Loucy (cell line): ENCODE measurements around the gene CNN2.

Source experiments
- H2AFZ ChIP-seq: fragments of 200-600 bp; sonication (generic); 2 replicates; pipeline ENCODE4 v1.6.0; 2016; ENCODE audit warnings: antibody characterized with exemption, mild to moderate bottlenecking, low read length, moderate library complexity
- H3F3A ChIP-seq: fragments of 200-600 bp; 2 replicates; pipeline ENCODE4 v1.6.0; 2016; ENCODE audit warnings: antibody characterized with exemption, low read depth, mild to moderate bottlenecking
- H3K27me3 ChIP-seq: fragments of 200-600 bp; sonication (generic); 2 replicates; pipeline ENCODE4 v1.6.1; 2014; ENCODE audit warnings: low read length, mild to moderate bottlenecking; ENCODE audit not compliant: insufficient read depth, poor library complexity, severe bottlenecking
- H3K36me3 ChIP-seq: fragments of 200-600 bp; sonication (generic); 2 replicates; pipeline ENCODE4 v1.6.1; 2016; ENCODE audit warnings: low read length; ENCODE audit not compliant: insufficient read depth
- H3K4me1 ChIP-seq: fragments of 200-600 bp; sonication (generic); 2 replicates; pipeline ENCODE4 v1.5.1; 2014; ENCODE audit warnings: low read length, mild to moderate bottlenecking; ENCODE audit not compliant: insufficient read depth, poor library complexity, severe bottlenecking
- H3K4me2 ChIP-seq: fragments of 200-600 bp; sonication (generic); 2 replicates; pipeline ENCODE4 v1.6.0; 2014; ENCODE audit warnings: antibody characterized with exemption, low read length, low read depth, mild to moderate bottlenecking; ENCODE audit not compliant: poor library complexity, severe bottlenecking
- H3K4me3 ChIP-seq: fragments of 200-600 bp; sonication (generic); 2 replicates; pipeline ENCODE4 v1.5.1; 2014; ENCODE audit warnings: low read length, mild to moderate bottlenecking, mixed read lengths; ENCODE audit not compliant: poor library complexity, severe bottlenecking
- H3K79me2 ChIP-seq: fragments of 200-600 bp; sonication (generic); 2 replicates; pipeline ENCODE4 v1.6.1; 2014; ENCODE audit warnings: low read length; ENCODE audit not compliant: insufficient read depth
- H3K9ac ChIP-seq: fragments of 200-600 bp; sonication (generic); 2 replicates; pipeline ENCODE4 v1.6.0; 2014; ENCODE audit warnings: mild to moderate bottlenecking, low read depth, low read length, moderate library complexity; ENCODE audit not compliant: poor library complexity, severe bottlenecking
- H3K9me2 ChIP-seq: fragments of 200-600 bp; sonication (generic); replicated peaks from 2 replicates; pipeline ENCODE4 v1.6.1; 2016; ENCODE audit warnings: low read depth, low read length, mixed read lengths
- H3K9me3 ChIP-seq: fragments of 200-600 bp; sonication (generic); 2 replicates; pipeline ENCODE4 v1.6.1; 2014; ENCODE audit warnings: mild to moderate bottlenecking, antibody characterized with exemption, low read length, low read depth; ENCODE audit not compliant: insufficient read depth
- H4K20me1 ChIP-seq: fragments of 200-600 bp; sonication (generic); 2 replicates; pipeline ENCODE4 v1.6.0; 2014; ENCODE audit warnings: antibody characterized with exemption, low read length, mild to moderate bottlenecking; ENCODE audit not compliant: insufficient read depth, poor library complexity, severe bottlenecking
- CTCF ChIP-seq: fragments of 200-600 bp; sonication (generic); conservative IDR thresholded peaks from 2 replicates; pipeline ENCODE4 v1.5.1; 2014; ENCODE audit warnings: mild to moderate bottlenecking, antibody characterized with exemption, low read length
- EZH2phosphoT487 ChIP-seq: fragments of 200-600 bp; IDR thresholded peaks from 2 replicates; pipeline ENCODE4 v1.6.1; 2018; ENCODE audit warnings: antibody characterized with exemption, mild to moderate bottlenecking, moderate library complexity, borderline replicate concordance

CNN2 gene

GRCh38 chr19:1066251-1066747 lies 39.9 kb downstream of the CNN2 start:
- H4K20me1 ChIP-seq: peaks cover 3% of the 10 kb centered on the region
- H3K4me2 ChIP-seq: peak overlapping the region; percentile 86
- no peaks in the 10 kb centered on the region for H3K9me3 ChIP-seq
- H2AFZ ChIP-seq: no peak overlapping the region
- TF ChIP-seq CTCF (no peak), EZH2phosphoT487 (no peak)
- peaks cover 34% of the 10 kb centered on the region; the same call in 1 of the 2 replicates for H3K79me2 ChIP-seq
- H3K27me3 ChIP-seq: no peaks in the 10 kb centered on the region
- no peaks in the 10 kb centered on the region for H3K9me2 ChIP-seq
- peak overlapping the region; percentile 84 for H3K4me3 ChIP-seq
- H3K4me1 ChIP-seq: peaks cover 23% of the 10 kb centered on the region
- peak overlapping the region; percentile 80 for H3K9ac ChIP-seq
- no peaks in the 10 kb centered on the region for H3K36me3 ChIP-seq
- H3F3A ChIP-seq: no peaks in the 10 kb centered on the region

GRCh38 chr19:1066748-1067340 lies 40.4 kb downstream of the CNN2 start, which contains the start of gene ARHGAP45:
ARHGAP45 (plus strand) TSS chr19:1067167; CDS start chr19:1067406, 239 bp downstream.
- peaks cover 34% of the 10 kb centered on the region; the same call in 1 of the 2 replicates for H3K79me2 ChIP-seq
- no peaks in the 10 kb centered on the region for H3F3A ChIP-seq
- no peaks in the 10 kb centered on the region for H3K27me3 ChIP-seq
- H3K4me2 ChIP-seq: peak within 1 kb of the TSS; percentile 86
- TF ChIP-seq CTCF: no peak
- H4K20me1 ChIP-seq: peaks cover 3% of the 10 kb centered on the region
- peak within 1 kb of the TSS; percentile 51 for H2AFZ ChIP-seq
- peaks cover 23% of the 10 kb centered on the region for H3K4me1 ChIP-seq
- H3K9me2 ChIP-seq: no peaks in the 10 kb centered on the region
- H3K4me3 ChIP-seq: peak within 1 kb of the TSS; percentile 84
- no peaks in the 10 kb centered on the region for H3K9me3 ChIP-seq
- H3K9ac ChIP-seq: peak within 1 kb of the TSS; percentile 80
- no peaks in the 10 kb centered on the region for H3K36me3 ChIP-seq

- no peaks in the 10 kb centered on the region for H3K9me2 ChIP-seq
- H3K4me2 ChIP-seq: peak overlapping the region; percentile 86
- no peaks in the 10 kb centered on the region for H3K9me3 ChIP-seq
- H4K20me1 ChIP-seq: peaks cover 3% of the 10 kb centered on the region
- no peaks in the 10 kb centered on the region for H3K36me3 ChIP-seq
- no peaks in the 10 kb centered on the region for H3F3A ChIP-seq
- TF ChIP-seq CTCF (no peak), EZH2phosphoT487 (no peak)
- H3K4me3 ChIP-seq: peak overlapping the region; percentile 84
- H3K27me3 ChIP-seq: no peaks in the 10 kb centered on the region
- H2AFZ ChIP-seq: peak overlapping the region; percentile 38
- peak overlapping the region; percentile 80 for H3K9ac ChIP-seq
- peaks cover 23% of the 10 kb centered on the region for H3K4me1 ChIP-seq
- peaks cover 38% of the 10 kb centered on the region; the same call in 1 of the 2 replicates for H3K79me2 ChIP-seq
Observed at GRCh38 chr19:1067341-1067957, 41.0 kb downstream of the CNN2 start.
